GM12864 (cell line): ENCODE measurements around the gene SLC13A3.
"Not testable (repeated sequence)": the region's sequence is repeated elsewhere in the genome, so short reads cannot be mapped to it uniquely, and the experiment has no call there.

Experiments used
- DNase-seq: peaks from one replicate; pipeline ENCODE4 v3.0.0-alpha.2; 2011; ENCODE audit warnings: low read depth
- H3K4me3 ChIP-seq: 2 replicates; pipeline ENCODE4 v1.5.1; 2011; ENCODE audit warnings: mild to moderate bottlenecking, low read depth, low read length, control low read depth
- CTCF ChIP-seq: IDR thresholded peaks from 2 replicates; pipeline ENCODE4 v1.5.1; 2011; ENCODE audit warnings: low read depth, mild to moderate bottlenecking, moderate library complexity, low read length, control low read depth, inconsistent platforms; ENCODE audit errors: missing control alignments

The SLC13A3 gene

DNA sequence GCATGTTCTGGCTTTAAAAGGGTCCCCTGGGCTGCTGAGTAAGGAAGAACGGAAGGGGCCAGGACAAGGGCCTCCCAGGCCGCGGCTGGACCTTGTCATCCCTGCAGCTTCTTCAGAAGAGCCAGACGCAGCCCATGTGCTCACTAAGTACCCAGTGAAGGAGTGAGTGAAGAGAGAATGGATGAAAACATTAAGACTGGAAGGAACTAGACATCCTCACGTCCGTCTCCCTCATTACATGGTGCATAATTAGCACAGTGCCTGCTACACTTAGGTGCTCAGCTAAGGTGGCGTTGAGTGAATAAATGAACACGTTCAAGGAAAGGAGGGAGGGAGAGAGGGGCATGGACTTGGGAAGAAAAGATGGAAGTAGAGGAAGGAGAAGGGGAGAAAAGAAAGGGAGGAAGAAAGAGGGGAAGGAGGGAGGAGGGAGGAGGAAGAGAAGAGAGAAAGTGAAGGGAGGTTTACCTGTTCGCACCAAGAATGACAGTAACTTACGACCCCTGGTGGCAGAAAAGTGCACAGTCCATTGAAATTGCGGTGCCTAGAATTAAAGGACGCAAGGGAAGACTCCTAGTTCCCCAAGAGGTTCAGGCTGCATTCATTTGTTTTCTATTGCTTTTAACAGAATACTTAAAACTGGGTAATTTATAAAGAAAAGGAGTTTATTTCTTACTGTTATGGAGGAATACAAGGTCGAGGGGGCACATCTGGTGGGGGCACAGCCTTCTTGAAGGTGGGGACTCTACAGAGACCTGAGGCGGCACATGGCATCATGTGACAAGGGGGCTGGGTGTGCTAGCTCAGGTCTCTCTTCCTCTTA, 30.0 kb upstream of the SLC13A3 start:
- peak; percentile 91 for TF ChIP-seq CTCF
- H3K4me3 ChIP-seq: no peak overlapping the region
- DNase-seq: peak; percentile 33

DNA sequence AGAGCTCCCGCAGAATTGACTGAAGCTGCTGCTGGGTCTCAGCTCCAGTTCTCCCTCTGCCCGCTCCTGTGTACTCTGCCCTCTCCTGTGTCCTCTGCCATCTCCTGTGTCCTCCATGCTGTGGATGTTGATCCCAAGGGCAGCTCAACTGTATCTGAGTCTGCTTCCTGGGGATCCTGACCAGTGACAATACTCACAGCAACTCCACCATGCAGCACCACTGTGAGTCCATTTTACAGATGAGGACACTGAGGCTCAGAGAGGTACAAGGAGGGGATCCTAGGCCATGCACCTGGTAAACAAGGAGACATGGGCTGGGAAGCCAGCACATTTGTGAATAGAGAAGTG, 29.4 kb upstream of the SLC13A3 start:
- no peak for TF ChIP-seq CTCF
- no peak overlapping the region for H3K4me3 ChIP-seq
- no peak for DNase-seq

- TF ChIP-seq CTCF: no peak
- DNase-seq: no peak
- H3K4me3 ChIP-seq: no peak overlapping the region
These were observed 27.3 kb upstream of the SLC13A3 start for GRCh38 chr20:46678516-46678915.

DNA sequence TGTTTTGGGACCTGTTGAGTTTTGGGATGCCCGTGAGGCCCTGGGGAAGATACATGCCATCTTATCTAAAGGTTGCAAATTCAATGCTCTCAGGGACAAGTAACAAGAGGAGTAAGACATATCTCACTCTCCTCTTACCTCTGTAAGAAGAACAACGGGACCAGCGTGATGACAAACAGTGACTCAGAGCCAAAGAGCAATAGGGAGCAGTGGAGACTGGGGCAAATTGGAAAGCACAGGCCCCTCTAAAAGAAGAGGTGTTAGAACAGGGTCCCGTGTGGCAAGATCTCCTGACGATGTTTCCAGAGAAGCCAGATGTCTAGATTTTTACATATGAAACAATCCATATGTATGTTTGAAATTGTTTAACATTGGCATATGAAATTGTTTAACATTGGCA, 26.3 kb upstream of the SLC13A3 start:
- H3K4me3 ChIP-seq: no peak overlapping the region
- TF ChIP-seq CTCF: no peak
- no peak for DNase-seq

- DNase-seq, H3K4me3 ChIP-seq: not testable (repeated sequence)
These were observed 25.5 kb upstream of the SLC13A3 start for GRCh38 chr20:46676649-46677316.

GRCh38 chr20:46674253-46675083, 23.2 kb upstream of the SLC13A3 start:
- no peak overlapping the region for H3K4me3 ChIP-seq
- no peak for TF ChIP-seq CTCF
- no peak for DNase-seq
